Mammary epithelial cell (primary cell): Measurements from ENCODE around the gene SRGAP3.

Source experiments
- EZH2 ChIP-seq: IDR thresholded peaks from 2 replicates; pipeline ENCODE4 v1.6.1; 2012; ENCODE audit warnings: low read length, inconsistent platforms, borderline replicate concordance
- TF ChIP-seq, protein P1 (sequence below), 2 donors: IDR thresholded peaks in 1 of 2; conservative IDR thresholded peaks in 1 of 2; 2 replicates each; pipeline ENCODE4 v1.5.1; 2011 to 2012; ENCODE audit warnings: inconsistent platforms in 2 of 2, low read length in 2 of 2, mild to moderate bottlenecking in 2 of 2, control low read depth in 1 of 2, low read depth in 1 of 2; ENCODE audit not compliant: insufficient read depth in 1 of 2; ENCODE audit errors: extremely low read depth in 1 of 2

DNA sequence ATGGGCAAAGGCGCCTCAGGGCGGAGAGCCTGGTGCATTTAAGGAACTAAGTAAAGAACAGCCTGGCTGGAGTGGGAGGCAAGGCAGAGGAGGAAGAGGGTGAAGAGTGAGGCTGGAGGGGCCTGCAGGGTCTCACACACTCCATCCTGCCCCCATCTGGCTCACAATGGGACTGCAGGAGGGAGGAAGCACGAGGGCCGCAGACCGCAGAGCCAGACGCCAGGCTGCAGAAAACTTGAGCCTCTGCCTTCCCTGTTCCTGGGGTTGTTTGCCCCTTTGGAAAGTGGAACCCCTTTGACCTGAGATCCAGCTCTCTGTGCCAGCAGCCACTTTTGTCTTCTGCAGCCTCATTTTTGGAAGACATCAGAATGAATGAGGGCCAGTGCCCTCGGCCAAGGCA, 138.0 kb downstream of the SRGAP3 start:
- TF ChIP-seq, protein P1, sequence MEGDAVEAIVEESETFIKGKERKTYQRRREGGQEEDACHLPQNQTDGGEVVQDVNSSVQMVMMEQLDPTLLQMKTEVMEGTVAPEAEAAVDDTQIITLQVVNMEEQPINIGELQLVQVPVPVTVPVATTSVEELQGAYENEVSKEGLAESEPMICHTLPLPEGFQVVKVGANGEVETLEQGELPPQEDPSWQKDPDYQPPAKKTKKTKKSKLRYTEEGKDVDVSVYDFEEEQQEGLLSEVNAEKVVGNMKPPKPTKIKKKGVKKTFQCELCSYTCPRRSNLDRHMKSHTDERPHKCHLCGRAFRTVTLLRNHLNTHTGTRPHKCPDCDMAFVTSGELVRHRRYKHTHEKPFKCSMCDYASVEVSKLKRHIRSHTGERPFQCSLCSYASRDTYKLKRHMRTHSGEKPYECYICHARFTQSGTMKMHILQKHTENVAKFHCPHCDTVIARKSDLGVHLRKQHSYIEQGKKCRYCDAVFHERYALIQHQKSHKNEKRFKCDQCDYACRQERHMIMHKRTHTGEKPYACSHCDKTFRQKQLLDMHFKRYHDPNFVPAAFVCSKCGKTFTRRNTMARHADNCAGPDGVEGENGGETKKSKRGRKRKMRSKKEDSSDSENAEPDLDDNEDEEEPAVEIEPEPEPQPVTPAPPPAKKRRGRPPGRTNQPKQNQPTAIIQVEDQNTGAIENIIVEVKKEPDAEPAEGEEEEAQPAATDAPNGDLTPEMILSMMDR (conservative IDR thresholded peaks at IDR 0.05 in 1 of 2, IDR thresholded peaks at IDR 0.05 in 1 of 2; ENCODE audit: extremely low read depth in 1 of 2, insufficient read depth in 1 of 2, low read depth in 1 of 2, low read length in 2 of 2) = no peak
- no peak for TF ChIP-seq EZH2
